NCI-H82 treated with DMSO at 0.1 percent for 48 hours (cell line): ENCODE measurements around the gene BUB3.

ENCODE experiments used
- DNase-seq: peaks from one replicate; lab custom pipeline; 2025; ENCODE audit not compliant: unreplicated experiment; lab: John Stamatoyannopoulos, UW

The BUB3 gene, protein sequence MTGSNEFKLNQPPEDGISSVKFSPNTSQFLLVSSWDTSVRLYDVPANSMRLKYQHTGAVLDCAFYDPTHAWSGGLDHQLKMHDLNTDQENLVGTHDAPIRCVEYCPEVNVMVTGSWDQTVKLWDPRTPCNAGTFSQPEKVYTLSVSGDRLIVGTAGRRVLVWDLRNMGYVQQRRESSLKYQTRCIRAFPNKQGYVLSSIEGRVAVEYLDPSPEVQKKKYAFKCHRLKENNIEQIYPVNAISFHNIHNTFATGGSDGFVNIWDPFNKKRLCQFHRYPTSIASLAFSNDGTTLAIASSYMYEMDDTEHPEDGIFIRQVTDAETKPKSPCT

GRCh38 chr10:123154092-123154710, at the start of gene BUB3:
Gene BUB3 (plus strand): TSS chr10:123154402. CDS start chr10:123154918, 516 bp downstream.
- DNase-seq, result peak; percentile 97

DNA sequence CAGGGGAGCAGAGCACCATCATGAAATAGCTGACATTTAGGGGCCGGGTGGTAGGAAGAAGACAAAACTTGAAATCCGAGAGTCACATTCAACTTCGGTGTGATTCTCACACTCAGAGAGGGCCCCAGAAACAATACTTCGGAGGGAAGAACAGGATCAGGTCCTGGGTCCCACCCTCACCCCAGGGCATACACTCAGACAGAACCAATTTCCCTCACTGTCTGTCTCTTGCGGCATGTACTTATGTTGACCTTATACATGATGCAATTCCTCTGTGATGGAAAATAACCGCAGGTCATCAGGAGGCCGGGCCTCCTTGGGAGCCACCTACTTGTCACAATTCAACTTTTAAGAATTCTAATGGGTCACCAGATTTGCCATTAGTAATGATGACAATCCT, 44.7 kb upstream of the BUB3 start:
- no peak for DNase-seq

- no peak for DNase-seq
Observed at GRCh38 chr10:123117644-123118417, 36.4 kb upstream of the BUB3 start.

- no peak for DNase-seq
Observed at GRCh38 chr10:123119081-123119480, 35.1 kb upstream of the BUB3 start.

DNA sequence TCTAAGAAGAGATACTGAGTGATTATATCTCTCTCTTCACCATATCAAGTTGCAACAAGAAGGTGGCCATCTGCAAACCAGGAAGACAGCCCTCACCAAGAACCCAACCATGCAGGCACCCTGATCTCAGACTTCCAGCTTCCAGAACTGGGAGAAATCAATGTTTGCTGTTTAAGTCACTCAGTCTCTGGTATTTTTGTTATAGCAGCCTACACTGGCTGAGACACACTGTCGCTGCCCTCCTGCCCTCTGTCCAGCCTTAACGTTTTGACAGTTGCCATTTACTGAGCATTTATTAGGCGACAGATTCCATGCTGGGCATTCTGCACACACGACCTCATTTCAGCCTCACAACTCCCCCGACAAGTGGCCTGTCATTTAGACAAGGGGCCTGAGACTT, 28.0 kb upstream of the BUB3 start:
- DNase-seq, result no peak

DNA sequence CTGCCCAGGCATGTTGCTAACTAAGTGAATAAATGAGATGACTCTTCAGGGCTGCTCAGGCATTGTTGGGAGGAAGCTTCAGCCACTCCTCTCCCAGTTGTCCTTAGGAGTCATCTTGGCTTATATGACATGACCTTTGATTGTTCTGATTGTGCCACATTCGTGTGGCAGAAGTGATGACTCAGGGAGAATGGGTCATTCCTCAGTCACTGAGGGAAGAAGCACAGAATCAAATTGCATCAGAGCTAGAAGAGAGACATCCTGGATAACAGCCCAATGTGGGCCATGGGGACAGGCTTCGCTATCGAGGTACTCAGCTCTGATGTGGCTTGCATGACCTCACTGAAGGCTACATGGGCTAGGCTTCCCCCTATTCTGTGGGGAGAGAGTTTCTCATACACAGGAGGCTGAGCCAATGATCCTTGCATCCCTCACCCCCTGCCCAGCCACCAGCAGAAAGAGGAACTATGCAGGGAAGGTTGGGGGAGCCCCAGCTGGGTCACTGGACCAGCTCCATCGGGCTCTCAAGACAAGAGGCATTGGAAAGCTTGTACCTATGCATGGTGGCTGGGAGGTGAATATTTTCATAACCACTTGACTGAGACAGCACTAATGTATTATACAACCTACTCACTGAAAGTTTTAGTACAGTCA, 24.5 kb upstream of the BUB3 start:
- no peak for DNase-seq

- peak; percentile 18 for DNase-seq
Observed at GRCh38 chr10:123132576-123133477, 21.4 kb upstream of the BUB3 start.

DNA sequence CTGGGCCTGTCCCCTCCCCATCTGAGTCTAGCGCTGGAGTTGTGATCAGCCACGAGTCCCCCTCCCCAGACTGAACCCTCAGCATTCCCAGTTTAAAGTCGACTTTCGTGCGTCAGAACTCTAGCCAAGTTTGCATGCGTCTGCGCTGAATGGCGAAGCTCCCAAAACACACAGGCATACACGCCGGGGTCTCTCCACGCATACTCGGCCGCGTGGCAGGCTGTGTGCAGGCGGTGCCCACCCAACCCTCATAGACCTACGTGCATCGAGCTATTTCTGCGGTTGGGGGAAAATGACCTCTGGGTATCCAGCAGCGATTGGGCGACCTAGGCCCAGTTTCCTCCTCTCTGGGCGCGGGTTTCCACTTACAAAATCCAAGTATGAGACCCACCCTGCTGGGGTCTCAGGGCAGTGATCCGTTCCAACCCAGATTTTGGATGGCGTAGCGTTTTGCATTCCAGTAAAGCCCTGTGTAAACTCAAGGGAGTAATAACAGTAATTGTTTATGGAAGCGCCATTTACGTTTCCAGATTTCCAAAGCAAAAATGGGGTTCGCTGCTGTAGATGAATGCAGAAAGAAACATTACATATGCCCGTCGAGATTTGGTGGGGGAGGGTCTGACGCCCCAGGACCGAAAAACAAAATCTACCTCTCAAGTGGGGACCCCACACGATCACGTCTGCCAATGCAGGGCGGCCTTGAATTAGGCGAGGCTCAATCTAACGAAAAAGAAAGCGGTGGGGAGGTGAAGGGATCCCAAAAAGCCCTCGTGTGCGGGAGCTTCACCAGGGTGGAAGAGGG, 20.5 kb upstream of the BUB3 start:
- no peak for DNase-seq

- DNase-seq, result no peak
Observed at GRCh38 chr10:123134343-123134914, 19.8 kb upstream of the BUB3 start.

DNA sequence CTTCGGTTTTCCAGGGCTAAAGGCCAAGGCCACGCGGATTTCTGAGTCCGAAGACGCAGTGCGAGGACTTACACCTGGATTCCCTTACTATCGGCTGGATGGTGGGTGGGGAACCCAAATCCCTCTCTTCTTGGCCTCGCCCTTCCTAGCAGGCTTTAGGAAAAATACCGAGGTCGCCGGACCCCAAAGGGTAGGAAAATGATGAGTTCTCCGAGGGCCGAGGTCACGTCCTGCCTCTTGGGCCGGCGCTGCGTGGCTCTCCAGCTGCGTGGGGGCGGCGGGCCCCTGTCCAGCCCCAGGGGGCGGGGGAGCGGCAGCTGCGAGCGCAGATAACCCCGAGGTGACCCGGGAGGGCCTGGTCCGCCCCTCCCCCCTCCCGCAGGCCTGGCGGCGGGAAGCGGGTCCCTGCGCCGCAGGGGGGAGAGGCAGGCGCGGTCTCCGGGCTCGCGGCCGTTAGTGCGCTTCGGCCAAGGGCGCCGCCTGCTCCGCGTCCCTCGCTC, 19.2 kb upstream of the BUB3 start:
- DNase-seq, result no peak

GRCh38 chr10:123135415-123136141, 18.6 kb upstream of the BUB3 start, which contains the start of gene HMX3:
Gene HMX3 (plus strand): TSS chr10:123135970. CDS start chr10:123136051, 81 bp downstream.
- peak; percentile 87 for DNase-seq

DNA sequence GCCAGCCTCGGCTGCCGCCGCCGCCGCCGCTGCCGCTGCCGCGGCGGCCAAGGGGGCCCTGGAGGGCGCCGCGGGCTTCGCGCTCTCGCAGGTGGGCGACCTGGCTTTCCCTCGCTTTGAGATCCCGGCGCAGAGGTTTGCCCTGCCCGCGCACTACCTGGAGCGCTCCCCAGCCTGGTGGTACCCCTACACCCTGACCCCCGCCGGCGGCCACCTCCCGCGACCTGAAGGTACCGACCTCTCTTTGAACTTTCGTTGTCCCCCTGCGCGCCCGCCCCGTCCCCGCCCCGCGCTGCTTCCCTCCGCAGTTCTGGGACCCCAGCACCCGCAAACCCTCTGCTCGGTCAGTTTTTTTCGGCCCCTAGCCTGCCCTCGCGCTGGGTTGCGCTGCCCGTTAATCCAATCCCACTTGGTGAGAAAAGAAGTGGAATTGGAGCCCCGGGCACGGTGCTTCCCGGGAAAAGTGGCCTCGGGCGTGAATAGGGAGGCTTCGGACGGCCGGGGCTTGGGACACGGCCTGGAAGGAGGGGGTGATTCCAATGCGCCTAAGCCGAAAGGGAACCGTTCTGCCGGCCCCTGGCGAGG, 17.9 kb upstream of the BUB3 start:
- no peak for DNase-seq

GRCh38 chr10:123136806-123137642, 17.2 kb upstream of the BUB3 start:
- DNase-seq, result no peak

GRCh38 chr10:123139165-123139520, 15.1 kb upstream of the BUB3 start:
- no peak for DNase-seq

DNA sequence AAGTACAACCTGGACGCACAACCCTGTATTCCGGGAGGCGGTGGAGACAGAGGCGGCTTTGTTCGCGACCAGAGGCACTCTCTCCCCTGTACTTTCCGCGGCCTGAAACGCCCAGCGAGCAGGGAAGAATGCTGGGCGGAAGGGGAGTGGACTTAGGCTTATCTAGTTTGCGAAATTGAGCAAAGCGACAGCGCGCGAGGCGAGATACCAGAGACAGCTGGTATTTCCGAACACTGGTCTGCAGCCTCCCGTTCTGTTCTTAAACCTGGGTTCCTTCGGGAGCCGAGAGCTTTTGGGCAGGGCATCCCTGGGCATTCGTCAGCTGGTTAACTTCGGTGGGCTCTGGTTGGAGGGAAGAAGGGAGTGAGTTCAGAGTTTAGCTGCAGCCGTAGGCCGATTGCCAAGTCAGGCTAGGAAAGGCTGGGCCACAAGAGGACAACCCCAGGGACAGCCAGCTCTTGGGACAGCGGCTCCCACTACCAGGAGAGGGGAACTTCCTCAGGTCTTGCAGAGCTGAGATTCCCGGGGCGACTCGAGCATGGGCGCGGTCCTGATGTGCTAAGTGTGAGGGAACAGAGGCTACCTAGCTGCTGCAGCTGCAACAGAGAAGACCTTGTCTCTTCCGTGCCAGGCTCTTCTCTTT, 14.6 kb upstream of the BUB3 start:
- DNase-seq, result no peak

DNA sequence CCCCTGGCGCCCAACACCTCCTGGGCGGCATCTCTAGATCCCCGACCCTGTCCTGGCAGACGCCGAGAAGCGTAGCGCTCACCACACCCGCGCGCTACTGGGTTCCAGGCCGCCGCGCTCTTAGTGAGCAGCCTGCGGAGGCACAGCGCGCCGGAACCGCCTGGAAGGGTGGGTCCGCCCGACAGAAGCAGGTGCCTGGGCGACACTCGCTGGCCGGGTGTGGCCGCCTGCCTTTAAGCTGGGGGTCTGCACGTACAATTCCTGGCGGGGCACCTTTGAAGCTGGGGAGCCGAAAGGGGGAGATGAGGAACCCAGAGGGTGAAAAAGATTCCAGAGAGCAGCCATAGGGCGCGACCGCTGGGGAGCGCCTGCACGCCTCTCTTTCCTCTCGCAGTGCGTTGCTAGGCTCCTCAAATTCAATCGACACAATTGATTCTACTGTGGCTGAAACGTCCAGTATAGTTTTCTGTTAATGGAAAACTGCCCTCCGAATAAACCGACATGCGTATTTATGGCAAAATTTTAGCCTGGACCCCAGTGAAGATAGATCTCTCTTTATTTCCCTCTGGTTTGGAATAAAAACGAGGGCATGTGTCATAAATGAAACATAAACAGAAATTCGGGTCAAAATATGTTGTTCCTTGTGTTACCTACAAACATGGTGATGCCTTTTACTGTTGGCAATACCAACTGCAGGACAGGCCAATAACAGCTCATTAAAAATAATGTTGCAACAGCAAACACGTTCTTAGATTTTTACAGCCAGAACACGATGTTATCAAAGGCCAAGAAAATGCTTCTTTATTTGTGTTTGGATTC, 13.8 kb upstream of the BUB3 start:
- DNase-seq, result no peak
